AG09319 (cell line): ENCODE results near the gene BAHCC1.

Experiments
- DNase-seq: peaks from one replicate; pipeline ENCODE4 v3.0.0-alpha.2; 2010; ENCODE audit warnings: low read depth; ENCODE audit errors: extremely low read depth
- TF ChIP-seq, protein P1 (sequence below): IDR thresholded peaks from 2 replicates; pipeline ENCODE4 v1.5.1; 2011; ENCODE audit warnings: low read depth, mild to moderate bottlenecking, inconsistent platforms, low read length, moderate library complexity

Gene BAHCC1

DNA sequence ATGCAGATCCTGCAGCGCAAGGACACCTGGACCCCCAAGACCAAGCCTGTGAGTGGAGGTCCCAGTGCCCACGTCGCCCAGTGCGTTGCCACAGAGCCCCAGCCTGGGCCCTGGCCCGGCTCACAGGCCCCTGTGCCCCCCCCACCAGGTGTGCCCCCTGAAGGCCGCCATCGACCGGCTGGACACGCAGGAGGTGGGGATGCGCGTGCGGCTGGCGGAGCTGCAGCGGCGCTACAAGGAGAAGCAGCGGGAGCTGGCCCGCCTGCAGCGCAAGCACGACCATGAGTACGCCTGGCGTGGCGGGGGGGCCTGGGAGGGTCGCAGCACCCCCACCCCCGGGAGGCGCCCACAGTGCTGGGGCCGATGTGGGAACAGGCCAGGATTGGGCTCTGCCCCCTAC, 56.6 kb downstream of the BAHCC1 start:
- no peak for DNase-seq
- TF ChIP-seq, protein P1, sequence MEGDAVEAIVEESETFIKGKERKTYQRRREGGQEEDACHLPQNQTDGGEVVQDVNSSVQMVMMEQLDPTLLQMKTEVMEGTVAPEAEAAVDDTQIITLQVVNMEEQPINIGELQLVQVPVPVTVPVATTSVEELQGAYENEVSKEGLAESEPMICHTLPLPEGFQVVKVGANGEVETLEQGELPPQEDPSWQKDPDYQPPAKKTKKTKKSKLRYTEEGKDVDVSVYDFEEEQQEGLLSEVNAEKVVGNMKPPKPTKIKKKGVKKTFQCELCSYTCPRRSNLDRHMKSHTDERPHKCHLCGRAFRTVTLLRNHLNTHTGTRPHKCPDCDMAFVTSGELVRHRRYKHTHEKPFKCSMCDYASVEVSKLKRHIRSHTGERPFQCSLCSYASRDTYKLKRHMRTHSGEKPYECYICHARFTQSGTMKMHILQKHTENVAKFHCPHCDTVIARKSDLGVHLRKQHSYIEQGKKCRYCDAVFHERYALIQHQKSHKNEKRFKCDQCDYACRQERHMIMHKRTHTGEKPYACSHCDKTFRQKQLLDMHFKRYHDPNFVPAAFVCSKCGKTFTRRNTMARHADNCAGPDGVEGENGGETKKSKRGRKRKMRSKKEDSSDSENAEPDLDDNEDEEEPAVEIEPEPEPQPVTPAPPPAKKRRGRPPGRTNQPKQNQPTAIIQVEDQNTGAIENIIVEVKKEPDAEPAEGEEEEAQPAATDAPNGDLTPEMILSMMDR: no peak

DNA sequence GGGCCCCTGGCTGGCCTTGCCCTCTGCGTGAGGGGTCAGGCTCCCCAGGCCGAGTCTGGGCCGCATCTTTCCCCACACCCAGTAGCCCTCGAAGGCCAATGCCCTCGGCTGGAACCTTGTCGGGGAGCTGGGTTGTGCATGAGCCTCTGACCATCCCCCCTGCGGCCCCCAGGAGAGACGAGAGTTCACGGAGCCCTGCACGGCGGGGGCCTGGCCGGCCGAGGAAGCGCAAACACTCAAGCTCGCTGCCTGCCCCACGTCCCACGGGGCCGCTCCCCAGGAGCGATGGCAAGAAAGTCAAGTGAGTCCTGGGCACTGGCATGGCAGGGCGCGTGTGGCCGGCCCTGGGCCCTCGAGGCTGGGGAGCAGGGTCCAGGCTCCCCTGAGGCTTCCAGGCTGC, 57.3 kb downstream of the BAHCC1 start:
- TF ChIP-seq, protein P1: no peak
- no peak for DNase-seq

DNA sequence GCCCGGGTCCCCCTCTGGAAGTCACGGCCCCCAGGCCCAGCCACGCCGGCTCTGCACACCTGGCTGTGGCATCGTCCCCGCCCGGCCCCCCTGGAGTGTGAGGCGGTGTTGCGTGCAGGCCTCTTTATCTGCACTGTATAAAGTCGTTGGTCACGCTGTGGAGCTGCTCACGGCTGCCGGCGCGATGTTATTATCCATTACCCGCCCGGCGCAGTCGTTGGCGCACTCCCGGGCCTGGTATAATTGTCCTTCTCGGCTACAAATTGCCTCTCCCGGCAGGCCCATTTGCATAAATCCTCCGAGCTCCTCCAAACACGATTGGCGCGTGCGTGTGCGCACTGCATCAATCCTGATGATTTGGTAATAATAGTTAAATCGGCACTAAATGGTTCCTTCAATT, 57.8 kb downstream of the BAHCC1 start:
- TF ChIP-seq, protein P1: no peak

DNA sequence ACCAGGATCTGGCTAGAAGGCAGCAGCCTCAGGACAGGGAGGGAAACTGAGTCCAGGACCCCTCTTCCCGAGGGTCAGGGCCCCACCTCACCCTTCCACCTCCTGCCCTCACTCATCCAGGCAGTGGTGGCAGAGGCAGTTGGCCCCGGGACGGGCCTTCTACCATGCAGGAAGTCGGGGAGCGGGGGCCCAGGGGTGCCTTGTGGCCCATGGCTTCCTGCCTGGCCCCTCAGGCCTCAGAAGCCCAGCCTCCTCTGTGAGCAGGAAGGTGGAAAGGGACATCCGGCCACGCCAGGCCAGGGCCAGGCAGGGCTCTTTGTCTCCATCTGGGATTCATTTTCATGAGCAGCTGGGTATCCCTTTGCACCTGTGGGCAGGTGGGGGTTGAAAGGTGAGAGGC, 58.5 kb downstream of the BAHCC1 start:
- no peak for DNase-seq
- TF ChIP-seq, protein P1: no peak

More for the DNA sequence above, 57.8 kb downstream of the BAHCC1 start:
- DNase-seq: no peak

DNA sequence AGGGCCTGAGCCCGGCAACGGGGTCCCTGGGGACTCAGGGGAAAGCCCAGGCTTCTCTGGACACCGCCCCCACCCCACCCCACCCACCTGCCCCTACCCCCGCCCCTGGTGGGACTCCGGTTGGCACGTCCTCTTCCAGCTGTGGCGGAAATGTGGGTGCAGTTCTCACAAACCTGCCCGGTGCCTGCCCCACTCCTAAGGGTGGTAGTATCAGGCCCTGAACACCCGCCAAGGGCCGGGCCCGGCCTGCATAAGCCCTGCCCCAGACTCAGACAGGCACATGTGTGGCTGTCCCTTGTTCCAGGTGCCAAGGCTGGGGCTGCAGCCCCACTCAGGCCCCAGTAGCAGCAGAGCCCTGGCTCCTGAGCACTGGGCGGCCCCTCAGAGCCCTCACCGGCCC, 59.2 kb downstream of the BAHCC1 start:
- DNase-seq: no peak
- TF ChIP-seq, protein P1: no peak

DNA sequence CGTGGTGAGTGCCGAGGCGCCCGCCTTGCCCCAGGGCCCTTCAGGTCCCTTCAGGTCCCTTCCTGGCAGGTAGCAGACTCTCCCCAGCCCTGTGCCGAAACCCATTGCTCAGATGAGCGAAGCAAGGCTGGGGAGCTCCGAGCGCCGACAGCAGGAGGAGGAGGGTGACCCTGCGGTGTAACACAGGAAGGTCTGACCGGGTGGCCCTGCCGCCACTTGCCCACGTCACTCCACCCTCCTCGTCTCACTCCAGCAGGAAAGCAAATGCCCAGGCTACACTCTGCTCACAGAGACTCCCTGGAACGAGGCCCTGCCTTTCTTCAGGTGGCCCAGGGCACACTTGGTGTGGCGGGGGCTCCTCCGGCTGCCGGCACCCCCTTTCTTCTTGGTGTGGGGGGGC, 60.1 kb downstream of the BAHCC1 start:
- no peak for DNase-seq
- TF ChIP-seq, protein P1: no peak

DNA sequence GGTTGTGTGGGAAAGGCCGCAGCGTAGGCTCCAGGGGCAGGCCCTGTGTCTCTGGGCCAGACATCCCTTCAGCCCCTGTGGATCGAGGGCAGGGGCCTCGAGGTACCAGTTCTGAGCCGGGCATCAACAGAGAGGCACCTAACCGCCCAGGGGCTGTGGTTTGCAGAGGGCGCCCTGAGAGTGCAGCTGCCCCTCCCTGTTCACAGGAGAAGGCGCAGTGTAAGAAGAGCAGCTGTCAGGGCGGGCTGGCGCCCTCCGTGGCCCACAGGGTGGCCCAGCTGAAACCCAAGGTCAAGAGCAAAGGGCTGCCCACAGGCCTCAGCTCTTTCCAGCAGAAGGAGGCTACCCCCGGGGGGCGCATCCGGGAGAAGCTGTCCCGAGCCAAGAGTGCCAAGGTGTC, 60.8 kb downstream of the BAHCC1 start:
- DNase-seq: no peak
- TF ChIP-seq, protein P1: no peak
